Lung (tissue), 12 donors: ENCODE measurements around the gene STAT3. TPM values are rescaled to one million over a fixed set of nuclear protein-coding genes. Genes with fewer than 3 reads are reported as not detected.

Experiments used
- ATAC-seq: fragments of 200-7000 bp; cut with Tn5 transposase; one replicate; pipeline ENCODE4 v1.9.1; 2020; ENCODE audit warnings: moderate number of reproducible peaks; ENCODE audit not compliant: insufficient read depth, low FRiP score
- DNase-seq, 3 donors: peaks; one replicate each; pipeline ENCODE4 v3.0.0-alpha.2; 2013 to 2017
- H3K27ac ChIP-seq, 2 donors: one replicate each; pipeline ENCODE4 v1.5.1; 2013; ENCODE audit warnings: mild to moderate bottlenecking in 2 of 2, moderate library complexity in 2 of 2, control low read depth in 1 of 2, inconsistent platforms in 1 of 2, low read depth in 1 of 2, low read length in 1 of 2
- H3K27me3 ChIP-seq, 3 donors: one replicate each; pipeline ENCODE4 v1.5.1; 2013; ENCODE audit warnings: low read length in 2 of 3; ENCODE audit not compliant: control insufficient read depth in 3 of 3, insufficient read depth in 3 of 3
- H3K36me3 ChIP-seq, 4 donors: one replicate each; pipeline ENCODE4 v1.5.1; 2013; ENCODE audit warnings: low read length in 4 of 4, mild to moderate bottlenecking in 1 of 4, moderate library complexity in 1 of 4; ENCODE audit not compliant: control insufficient read depth in 4 of 4, insufficient read depth in 4 of 4
- H3K4me1 ChIP-seq, 5 donors: one replicate each; pipeline ENCODE4 v1.5.1; 2013; ENCODE audit warnings: low read length in 5 of 5, mild to moderate bottlenecking in 2 of 5, moderate library complexity in 1 of 5; ENCODE audit not compliant: control insufficient read depth in 5 of 5, insufficient read depth in 5 of 5
- H3K4me3 ChIP-seq: one replicate; pipeline ENCODE4 v1.5.1; 2013; ENCODE audit warnings: mild to moderate bottlenecking, control low read depth, moderate library complexity
- H3K9ac ChIP-seq, 2 donors: one replicate each; pipeline ENCODE4 v1.5.1; 2013; ENCODE audit warnings: low read length in 2 of 2, control low read depth in 1 of 2; ENCODE audit not compliant: insufficient read depth in 1 of 2
- H3K9me3 ChIP-seq, 4 donors: one replicate each; pipeline ENCODE4 v1.5.1; 2013; ENCODE audit warnings: low read length in 3 of 4, mild to moderate bottlenecking in 1 of 4, moderate library complexity in 1 of 4; ENCODE audit not compliant: control insufficient read depth in 4 of 4, insufficient read depth in 3 of 4
- WGBS, 2 donors: extraction: QIAGEN DNeasy Blood & Tissue Kit; methylation state at CpG; one replicate each; pipeline ENCODE4 v1.1.7; 2013; 5-methylcytosine and 5-hydroxymethylcytosine counted together
- polyA plus RNA-seq, 2 donors: library from polyadenylated mRNA; stranded (reverse); fragments of 200-250 nt; gene quantifications; one replicate each; pipeline ENCODE4 v1.2.1, GENCODE V29; 2013
- total RNA-seq, 2 donors: library from RNA; depleted of rRNA in 1 of 2; stranded (reverse); fragments of >200 nt in 1 of 2; gene quantifications; one replicate each; pipeline ENCODE4 v1.2.1, GENCODE V29; 2014 to 2021
- TF ChIP-seq, protein P1 (sequence below): IDR thresholded peaks from 2 replicates; pipeline ENCODE4 v1.5.1; 2012; ENCODE audit warnings: mild to moderate bottlenecking; ENCODE audit errors: control extremely low read depth, extremely low read depth
- donor health status: control.
- donor health status: control.
- donor health status: Bipolar disorder and iron deficiency.
- donor health status: healthy.
- donor health status: DM: yes; HTN: yes; CAD: no.

Gene STAT3
- total and polyA plus RNA-seq, 4 donors: 69.9 to 297 (median 239) TPM

DNA sequence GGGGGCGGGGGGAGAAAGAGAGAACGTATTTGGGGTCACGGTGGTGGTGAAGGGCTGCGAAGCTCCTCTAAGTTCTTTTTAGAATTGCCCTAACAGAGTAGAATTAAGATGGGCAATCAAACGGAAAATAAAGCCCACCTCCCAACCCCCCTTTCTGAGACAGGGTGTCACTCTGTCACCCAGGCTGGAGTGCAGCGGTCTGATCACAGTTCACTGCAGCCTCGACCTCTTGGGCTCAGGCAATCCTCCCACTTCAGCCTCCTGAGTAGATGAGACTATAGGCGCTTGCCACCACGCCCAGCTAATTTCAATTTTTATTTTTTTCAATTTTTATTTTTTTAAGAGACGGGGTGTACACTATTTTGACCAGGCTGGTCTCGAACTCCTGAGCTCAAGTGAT lies 35.5 kb upstream of the STAT3 start:
- peaks cover 0 to 2% (median 0%) of the 10 kb centered on the region in 4 donors for H3K36me3 ChIP-seq
- peaks cover 4 to 21% (median 5%) of the 10 kb centered on the region in 5 donors for H3K4me1 ChIP-seq
- ATAC-seq: no peak
- H3K27me3 ChIP-seq: no peaks in the 10 kb centered on the region
- no peaks in the 10 kb centered on the region for H3K9me3 ChIP-seq
- DNase-seq: no peak
- peak overlapping the region; percentile 58 to 85 for H3K27ac ChIP-seq
- peak overlapping the region in 1 of 2 donors; percentile 56 for H3K9ac ChIP-seq
- 63 to 65% methylated on average over 11 of the region's 11 CpGs for WGBS, 2 donors
- TF ChIP-seq, protein P1, sequence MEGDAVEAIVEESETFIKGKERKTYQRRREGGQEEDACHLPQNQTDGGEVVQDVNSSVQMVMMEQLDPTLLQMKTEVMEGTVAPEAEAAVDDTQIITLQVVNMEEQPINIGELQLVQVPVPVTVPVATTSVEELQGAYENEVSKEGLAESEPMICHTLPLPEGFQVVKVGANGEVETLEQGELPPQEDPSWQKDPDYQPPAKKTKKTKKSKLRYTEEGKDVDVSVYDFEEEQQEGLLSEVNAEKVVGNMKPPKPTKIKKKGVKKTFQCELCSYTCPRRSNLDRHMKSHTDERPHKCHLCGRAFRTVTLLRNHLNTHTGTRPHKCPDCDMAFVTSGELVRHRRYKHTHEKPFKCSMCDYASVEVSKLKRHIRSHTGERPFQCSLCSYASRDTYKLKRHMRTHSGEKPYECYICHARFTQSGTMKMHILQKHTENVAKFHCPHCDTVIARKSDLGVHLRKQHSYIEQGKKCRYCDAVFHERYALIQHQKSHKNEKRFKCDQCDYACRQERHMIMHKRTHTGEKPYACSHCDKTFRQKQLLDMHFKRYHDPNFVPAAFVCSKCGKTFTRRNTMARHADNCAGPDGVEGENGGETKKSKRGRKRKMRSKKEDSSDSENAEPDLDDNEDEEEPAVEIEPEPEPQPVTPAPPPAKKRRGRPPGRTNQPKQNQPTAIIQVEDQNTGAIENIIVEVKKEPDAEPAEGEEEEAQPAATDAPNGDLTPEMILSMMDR: no peak
- H3K4me3 ChIP-seq: no peak overlapping the region

- peak; percentile 99 for DNase-seq
- H3K27me3 ChIP-seq: no peaks in the 10 kb centered on the region
- peak within 1 kb of the TSS; percentile 68 to 87 for H3K9ac ChIP-seq
- peak within 1 kb of the TSS; percentile 96 to 99 for H3K27ac ChIP-seq
- peak within 1 kb of the TSS; percentile 90 for H3K4me3 ChIP-seq
- ATAC-seq: peak; percentile 85
- 1 to 3% methylated on average over 58 of the region's 58 CpGs for WGBS, 2 donors
- TF ChIP-seq, protein P1: no peak
- H3K9me3 ChIP-seq: no peaks in the 10 kb centered on the region
- peaks cover 0 to 2% (median 0%) of the 10 kb centered on the region in 4 donors for H3K36me3 ChIP-seq
- H3K4me1 ChIP-seq: peaks cover 2 to 21% (median 4%) of the 10 kb centered on the region in 5 donors
Observed at GRCh38 chr17:42422958-42423712, 34.9 kb upstream of the STAT3 start, which contains the start of gene CAVIN1. Gene CAVIN1, minus strand, starts transcription at chr17:42423256. Its CDS starts 159 bp downstream, at chr17:42423097.

GRCh38 chr17:42422412-42422957 lies 34.2 kb upstream of the STAT3 start:
- ATAC-seq (peak; percentile 10), DNase-seq (peak in 2 of 3 donors; percentile 41 to 53)
- peak overlapping the region; percentile 68 to 87 for H3K9ac ChIP-seq
- WGBS, 2 donors: 0 to 1% methylated on average over 35 to 44 of the region's 44 CpGs
- TF ChIP-seq, protein P1: no peak
- no peaks in the 10 kb centered on the region for H3K9me3 ChIP-seq
- H3K27ac ChIP-seq: peak overlapping the region; percentile 96 to 99
- H3K4me1 ChIP-seq: peaks cover 2 to 21% (median 5%) of the 10 kb centered on the region in 5 donors
- no peaks in the 10 kb centered on the region for H3K27me3 ChIP-seq
- peaks cover 0 to 2% (median 0%) of the 10 kb centered on the region in 4 donors for H3K36me3 ChIP-seq
- peak overlapping the region; percentile 90 for H3K4me3 ChIP-seq
